ENCODE data around the gene COL17A1.

DNA sequence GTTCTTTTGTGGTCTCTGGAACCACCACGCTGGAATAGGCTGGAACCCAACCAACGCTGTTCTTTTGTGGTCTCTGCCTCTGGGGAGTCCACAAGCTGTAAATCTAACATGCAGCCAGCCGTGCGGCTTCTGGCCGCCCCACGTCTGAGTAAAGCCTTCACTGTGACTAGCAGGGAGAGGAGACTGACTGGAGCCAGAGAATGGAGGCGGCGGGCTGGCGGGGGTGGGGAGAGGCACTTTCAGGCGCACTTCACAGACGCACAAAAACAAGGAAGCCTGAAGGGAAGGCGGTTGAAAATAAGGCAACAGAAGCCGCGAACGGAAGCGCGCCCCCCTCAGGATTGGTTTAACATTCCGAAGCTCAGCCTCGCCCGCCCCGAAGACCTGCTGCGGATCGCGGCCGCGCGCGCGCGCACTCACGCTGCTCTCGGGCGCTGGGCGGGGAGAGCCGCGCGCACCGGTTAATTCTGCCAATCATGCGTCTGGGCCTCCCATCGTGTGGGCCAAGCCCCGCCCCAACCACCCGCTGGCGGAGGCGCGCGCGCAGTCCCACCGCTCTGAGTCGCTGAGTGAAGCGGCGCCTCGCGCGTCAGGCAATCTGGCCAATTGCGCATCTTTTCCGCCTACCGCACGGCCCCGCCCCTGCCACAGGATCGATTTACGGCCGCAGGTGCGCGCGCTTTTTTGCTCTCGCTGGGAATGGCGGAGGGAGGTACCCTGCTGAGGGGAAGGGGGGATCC is 36.0 kb upstream of the COL17A1 start, which contains the start of gene SFR1:
- TF ChIP-seq SUZ12 (IDR thresholded peaks at IDR 0.05; ENCODE audit: extremely low read depth, insufficient read depth, insufficient read length) (no peak), ZNF274 (IDR thresholded peaks at IDR 0.05; ENCODE audit: low read depth, low read length) (no peak), YY1 (IDR thresholded peaks at IDR 0.05; ENCODE audit: insufficient read depth, insufficient read length) (peak; percentile 53)

Measured in NT2/D1 (cell line).